SH-SY5Y (cell line): ENCODE data around the gene PRDM2.

Source experiments
- GATA2 ChIP-seq: IDR thresholded peaks from 2 replicates; pipeline ENCODE4 v1.6.1; 2011; ENCODE audit warnings: mild to moderate bottlenecking, low read depth, low read length
- GATA3 ChIP-seq: IDR thresholded peaks from 2 replicates; pipeline ENCODE4 v1.6.1; 2011; ENCODE audit warnings: low read depth, mild to moderate bottlenecking, low read length, moderate library complexity

GRCh38 chr1:13661539-13661938 lies 38.4 kb upstream of the PRDM2 start:
- TF ChIP-seq GATA2: no peak
- no peak for TF ChIP-seq GATA3
